ENCODE results near the gene TEX22. TPM values are rescaled to one million over a fixed set of nuclear protein-coding genes. Genes with fewer than 3 reads are reported as not detected.
A peak's percentile ranks its signal among the peaks of the same experiment; 100 is the strongest.

TEX22 gene
- polyA plus RNA-seq, 3 donors: 0.52 to 2.2 (median 0.57) TPM

- Histone ChIP-seq H3K36me3 (replicated peaks in 1 of 2; ENCODE audit: control insufficient read depth in 1 of 2, insufficient read depth in 2 of 2, low read length in 2 of 2) (no peaks in the 10 kb centered on the region), H2AFZ (ENCODE audit: insufficient read depth, low read depth, low read length, poor library complexity, severe bottlenecking) (no peak overlapping the region), H4K20me1 (ENCODE audit: insufficient read depth, low read length) (no peaks in the 10 kb centered on the region), H3K4me3 (replicated peaks in 1 of 3; ENCODE audit: low read depth in 2 of 3, low read length in 3 of 3) (peak overlapping the region in 1 of 3 experiments; percentile 22), H3K27ac (ENCODE audit: low read depth in 1 of 2, low read length in 2 of 2) (peak overlapping the region; percentile 85 to 96), H3K27me3 (ENCODE audit: control insufficient read depth in 2 of 2, insufficient read depth in 2 of 2, low read length in 2 of 2) (no peaks in the 10 kb centered on the region), H3K4me1 (ENCODE audit: control insufficient read depth in 1 of 2, insufficient read depth in 2 of 2, low read length in 2 of 2) (peaks cover 97 to 100% of the 10 kb centered on the region in 2 donors), H3K4me2 (replicated peaks; ENCODE audit: extremely low read depth, low read length, poor library complexity, severe bottlenecking) (no peak overlapping the region), H3K9ac (ENCODE audit: insufficient read depth, low read length, poor library complexity, severe bottlenecking) (no peak overlapping the region), H3K79me2 (ENCODE audit: insufficient read depth, low read length) (no peaks in the 10 kb centered on the region), H3K9me3 (replicated peaks in 1 of 2; ENCODE audit: control insufficient read depth in 1 of 2, insufficient read depth in 1 of 2, low read length in 2 of 2) (no peaks in the 10 kb centered on the region)
- H3K27ac Mint-ChIP-seq: peak overlapping the region; percentile 84 to 94 (median 91)
- peaks cover 78% of the 10 kb centered on the region for H3K4me1 Mint-ChIP-seq
- no peak for DNase-seq
- H3K4me3 Mint-ChIP-seq: no peak overlapping the region
- TF ChIP-seq, protein P1, sequence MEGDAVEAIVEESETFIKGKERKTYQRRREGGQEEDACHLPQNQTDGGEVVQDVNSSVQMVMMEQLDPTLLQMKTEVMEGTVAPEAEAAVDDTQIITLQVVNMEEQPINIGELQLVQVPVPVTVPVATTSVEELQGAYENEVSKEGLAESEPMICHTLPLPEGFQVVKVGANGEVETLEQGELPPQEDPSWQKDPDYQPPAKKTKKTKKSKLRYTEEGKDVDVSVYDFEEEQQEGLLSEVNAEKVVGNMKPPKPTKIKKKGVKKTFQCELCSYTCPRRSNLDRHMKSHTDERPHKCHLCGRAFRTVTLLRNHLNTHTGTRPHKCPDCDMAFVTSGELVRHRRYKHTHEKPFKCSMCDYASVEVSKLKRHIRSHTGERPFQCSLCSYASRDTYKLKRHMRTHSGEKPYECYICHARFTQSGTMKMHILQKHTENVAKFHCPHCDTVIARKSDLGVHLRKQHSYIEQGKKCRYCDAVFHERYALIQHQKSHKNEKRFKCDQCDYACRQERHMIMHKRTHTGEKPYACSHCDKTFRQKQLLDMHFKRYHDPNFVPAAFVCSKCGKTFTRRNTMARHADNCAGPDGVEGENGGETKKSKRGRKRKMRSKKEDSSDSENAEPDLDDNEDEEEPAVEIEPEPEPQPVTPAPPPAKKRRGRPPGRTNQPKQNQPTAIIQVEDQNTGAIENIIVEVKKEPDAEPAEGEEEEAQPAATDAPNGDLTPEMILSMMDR (IDR thresholded peaks at IDR 0.05): no peak
- peaks cover 0 to 15% of the 10 kb centered on the region in 2 donors for H3K36me3 Mint-ChIP-seq
- intact Hi-C loops (cut with micrococcal nuclease): no loop called here
- no peaks in the 10 kb centered on the region for H3K27me3 Mint-ChIP-seq (ENCODE audit: low read depth in 3 of 3)
- 96% methylated on average over 14 of the region's 14 CpGs for WGBS (ENCODE audit: insufficient coverage)
- no peaks in the 10 kb centered on the region for H3K9me3 Mint-ChIP-seq
These were observed 5.2 kb upstream of the TEX22 start for GRCh38 chr14:105393151-105393550.

DNA sequence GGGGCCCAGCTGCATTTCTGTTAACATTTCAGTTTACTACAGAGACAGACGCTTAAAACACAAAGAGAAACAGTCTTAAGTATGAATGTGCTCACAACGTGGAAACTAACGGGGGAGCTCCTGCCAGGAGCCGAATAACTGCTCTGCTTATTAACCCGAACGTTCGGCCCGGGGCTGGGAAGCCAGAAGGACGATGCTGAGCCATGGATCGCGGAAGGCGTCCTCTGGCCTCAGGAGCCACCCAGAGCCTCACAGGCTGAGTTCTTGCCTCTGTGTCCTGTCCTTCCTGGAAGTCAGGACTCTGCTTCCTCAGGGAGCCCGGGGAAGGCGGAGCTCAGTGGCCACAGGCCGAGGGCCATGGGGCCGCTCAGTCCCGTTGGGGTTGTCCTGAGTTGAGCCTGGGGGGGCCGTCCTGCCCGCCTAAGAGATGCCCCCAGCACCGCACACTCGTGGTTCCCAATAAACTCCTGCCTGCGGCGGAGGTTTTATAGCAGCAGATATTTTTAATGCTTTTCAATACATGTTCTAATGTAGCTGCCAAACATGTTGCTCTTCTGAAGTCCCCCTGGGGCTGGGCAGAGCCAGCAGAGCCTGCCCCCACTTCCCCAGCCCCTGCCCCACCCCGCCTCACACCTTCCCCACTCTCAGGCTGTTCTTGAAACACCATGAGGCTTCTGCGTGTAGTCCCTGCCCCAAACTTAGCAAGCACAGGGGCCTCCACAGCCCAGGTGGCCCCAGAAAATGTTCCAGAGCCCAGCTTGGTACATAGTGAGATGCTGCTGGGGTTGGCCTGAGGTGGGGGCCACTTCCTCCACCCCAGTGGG is 3.4 kb upstream of the TEX22 start:
- Histone ChIP-seq H3K4me2 (replicated peaks; ENCODE audit: extremely low read depth, low read length, poor library complexity, severe bottlenecking) (peak overlapping the region; percentile 9), H3K36me3 (replicated peaks in 1 of 2; ENCODE audit: control insufficient read depth in 1 of 2, insufficient read depth in 2 of 2, low read length in 2 of 2) (peaks cover 0 to 3% of the 10 kb centered on the region in 2 donors), H3K4me3 (replicated peaks in 1 of 3; ENCODE audit: low read depth in 2 of 3, low read length in 3 of 3) (no peak overlapping the region), H3K27ac (ENCODE audit: low read depth in 1 of 2, low read length in 2 of 2) (peak overlapping the region; percentile 96 to 97), H3K27me3 (ENCODE audit: control insufficient read depth in 2 of 2, insufficient read depth in 2 of 2, low read length in 2 of 2) (no peaks in the 10 kb centered on the region), H3K79me2 (ENCODE audit: insufficient read depth, low read length) (peaks cover 15% of the 10 kb centered on the region), H3K4me1 (ENCODE audit: control insufficient read depth in 1 of 2, insufficient read depth in 2 of 2, low read length in 2 of 2) (peaks cover 92 to 100% of the 10 kb centered on the region in 2 donors), H4K20me1 (ENCODE audit: insufficient read depth, low read length) (no peaks in the 10 kb centered on the region), H3K9ac (ENCODE audit: insufficient read depth, low read length, poor library complexity, severe bottlenecking) (peak overlapping the region; percentile 74), H3K9me3 (replicated peaks in 1 of 2; ENCODE audit: control insufficient read depth in 1 of 2, insufficient read depth in 1 of 2, low read length in 2 of 2) (no peaks in the 10 kb centered on the region), H2AFZ (ENCODE audit: insufficient read depth, low read depth, low read length, poor library complexity, severe bottlenecking) (no peak overlapping the region)
- DNase-seq: no peak
- TF ChIP-seq, protein P1 (IDR thresholded peaks at IDR 0.05): peak; percentile 27
- peak overlapping the region in 1 of 2 donors; percentile 42 for H3K4me3 Mint-ChIP-seq
- peaks cover 73% of the 10 kb centered on the region for H3K4me1 Mint-ChIP-seq
- H3K27me3 Mint-ChIP-seq (ENCODE audit: low read depth in 3 of 3): no peaks in the 10 kb centered on the region
- peaks cover 0 to 19% of the 10 kb centered on the region in 2 donors for H3K36me3 Mint-ChIP-seq
- peak overlapping the region; percentile 84 to 94 (median 91) for H3K27ac Mint-ChIP-seq
- H3K9me3 Mint-ChIP-seq: no peaks in the 10 kb centered on the region
- WGBS (ENCODE audit: insufficient coverage): 90% methylated on average over 21 of the region's 25 CpGs
- intact Hi-C loops (cut with micrococcal nuclease): loop anchor here in 1 of 2 donors (5.0 kb wide), 1 partner anchor 97 kb away; the partner anchor contains the start of gene TEDC1
